ENCODE measurements around the gene HOXA2.

HOXA2 gene

GRCh38 chr7:27143023-27143949 is 40.8 kb upstream of the HOXA2 start, which contains the start of gene HOXA5:
HOXA5 (minus strand) TSS chr7:27143681; CDS start chr7:27143607, 74 bp downstream.
- peak within 1 kb of the TSS; percentile 85 for H3K27ac ChIP-seq (ENCODE audit: poor library complexity, severe bottlenecking)
- peak; percentile 38 for ATAC-seq (ENCODE audit: low read depth)
- no peaks in the 10 kb centered on the region for H3K9me3 ChIP-seq (ENCODE audit: severe bottlenecking)
- peak within 1 kb of the TSS; percentile 64 for H3K4me3 ChIP-seq (ENCODE audit: severe bottlenecking)
- peaks cover 9% of the 10 kb centered on the region for H3K4me1 ChIP-seq (ENCODE audit: insufficient read depth, poor library complexity, severe bottlenecking)
- H3K27me3 ChIP-seq (ENCODE audit: insufficient read depth, poor library complexity, severe bottlenecking) = no peaks in the 10 kb centered on the region
- DNase-seq (ENCODE audit: low spot score) = no peak
- peaks cover 3% of the 10 kb centered on the region; the same call in 1 of the 2 replicates for H3K36me3 ChIP-seq (ENCODE audit: low read depth)
- TF ChIP-seq, protein P1, sequence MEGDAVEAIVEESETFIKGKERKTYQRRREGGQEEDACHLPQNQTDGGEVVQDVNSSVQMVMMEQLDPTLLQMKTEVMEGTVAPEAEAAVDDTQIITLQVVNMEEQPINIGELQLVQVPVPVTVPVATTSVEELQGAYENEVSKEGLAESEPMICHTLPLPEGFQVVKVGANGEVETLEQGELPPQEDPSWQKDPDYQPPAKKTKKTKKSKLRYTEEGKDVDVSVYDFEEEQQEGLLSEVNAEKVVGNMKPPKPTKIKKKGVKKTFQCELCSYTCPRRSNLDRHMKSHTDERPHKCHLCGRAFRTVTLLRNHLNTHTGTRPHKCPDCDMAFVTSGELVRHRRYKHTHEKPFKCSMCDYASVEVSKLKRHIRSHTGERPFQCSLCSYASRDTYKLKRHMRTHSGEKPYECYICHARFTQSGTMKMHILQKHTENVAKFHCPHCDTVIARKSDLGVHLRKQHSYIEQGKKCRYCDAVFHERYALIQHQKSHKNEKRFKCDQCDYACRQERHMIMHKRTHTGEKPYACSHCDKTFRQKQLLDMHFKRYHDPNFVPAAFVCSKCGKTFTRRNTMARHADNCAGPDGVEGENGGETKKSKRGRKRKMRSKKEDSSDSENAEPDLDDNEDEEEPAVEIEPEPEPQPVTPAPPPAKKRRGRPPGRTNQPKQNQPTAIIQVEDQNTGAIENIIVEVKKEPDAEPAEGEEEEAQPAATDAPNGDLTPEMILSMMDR (IDR thresholded peaks at IDR 0.05; ENCODE audit: poor library complexity, severe bottlenecking) = peak; percentile 97

DNA sequence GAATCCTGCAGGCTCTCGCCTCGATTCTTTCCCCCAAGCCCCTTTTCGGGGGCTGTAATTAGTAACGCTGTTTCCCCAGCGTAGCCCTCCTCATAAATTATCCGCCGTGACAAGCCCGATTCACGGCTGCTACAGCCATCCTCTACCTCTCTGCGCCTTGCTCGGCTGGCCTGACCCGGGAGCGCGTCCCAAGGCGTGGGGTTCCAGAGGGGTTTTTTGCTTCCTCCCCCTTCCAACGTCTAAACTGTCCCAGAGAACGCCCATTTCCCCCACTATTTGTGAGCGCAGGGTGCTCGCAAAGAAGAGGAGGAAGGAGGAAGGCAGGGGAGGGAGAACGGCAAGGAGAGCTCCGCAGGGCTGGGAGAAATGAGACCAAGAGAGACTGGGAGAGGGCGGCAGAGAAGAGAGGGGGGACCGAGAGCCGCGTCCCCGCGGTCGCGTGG is 40.1 kb upstream of the HOXA2 start:
- H3K9me3 ChIP-seq (ENCODE audit: severe bottlenecking) = no peaks in the 10 kb centered on the region
- TF ChIP-seq, protein P1 (IDR thresholded peaks at IDR 0.05; ENCODE audit: poor library complexity, severe bottlenecking) = no peak
- no peak for DNase-seq (ENCODE audit: low spot score)
- H3K27ac ChIP-seq (ENCODE audit: poor library complexity, severe bottlenecking) = peak overlapping the region; percentile 85
- H3K36me3 ChIP-seq (ENCODE audit: low read depth) = peaks cover 3% of the 10 kb centered on the region; the same call in 1 of the 2 replicates
- H3K4me3 ChIP-seq (ENCODE audit: severe bottlenecking) = peak overlapping the region; percentile 64
- no peaks in the 10 kb centered on the region for H3K27me3 ChIP-seq (ENCODE audit: insufficient read depth, poor library complexity, severe bottlenecking)
- peak; percentile 6 for ATAC-seq (ENCODE audit: low read depth)
- H3K4me1 ChIP-seq (ENCODE audit: insufficient read depth, poor library complexity, severe bottlenecking) = peaks cover 9% of the 10 kb centered on the region

DNA sequence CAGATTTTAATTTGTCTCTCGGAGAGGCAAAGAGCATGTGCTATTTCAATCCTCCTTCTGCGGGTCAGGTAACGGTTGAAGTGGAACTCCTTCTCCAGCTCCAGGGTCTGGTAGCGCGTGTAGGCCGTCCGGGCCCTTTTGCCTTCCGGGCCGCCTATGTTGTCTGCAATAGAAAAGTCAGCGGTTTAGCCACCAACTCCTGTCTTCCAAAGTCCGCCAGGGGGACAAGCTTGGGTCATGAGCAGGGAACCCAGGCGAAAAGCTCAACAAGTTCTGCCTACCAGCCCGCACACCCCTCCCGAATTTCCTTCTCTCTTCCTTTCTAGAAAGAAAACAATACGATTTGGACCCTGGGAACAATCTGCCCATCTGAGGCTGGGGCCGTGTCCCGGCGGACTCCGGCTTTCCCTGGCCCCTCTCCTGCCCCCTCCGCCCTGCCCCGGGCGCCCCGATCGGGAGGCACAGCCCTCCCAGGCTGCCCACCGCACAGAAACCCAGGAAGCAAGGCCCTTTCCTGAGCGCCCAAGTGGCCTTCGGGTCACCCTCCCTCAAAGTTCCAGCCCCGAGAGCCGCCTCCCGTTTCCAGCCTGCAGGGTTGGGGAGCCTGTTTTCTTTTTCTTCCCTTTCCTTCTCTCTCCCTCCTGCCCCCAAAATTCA is 39.6 kb upstream of the HOXA2 start:
- Histone ChIP-seq H3K4me3 (ENCODE audit: severe bottlenecking) (peak overlapping the region; percentile 64), H3K9me3 (ENCODE audit: severe bottlenecking) (no peaks in the 10 kb centered on the region), H3K27ac (ENCODE audit: poor library complexity, severe bottlenecking) (peak overlapping the region; percentile 85), H3K36me3 (ENCODE audit: low read depth) (peaks cover 3% of the 10 kb centered on the region; the same call in 1 of the 2 replicates), H3K27me3 (ENCODE audit: insufficient read depth, poor library complexity, severe bottlenecking) (no peaks in the 10 kb centered on the region), H3K4me1 (ENCODE audit: insufficient read depth, poor library complexity, severe bottlenecking) (peaks cover 5% of the 10 kb centered on the region)
- TF ChIP-seq, protein P1 (IDR thresholded peaks at IDR 0.05; ENCODE audit: poor library complexity, severe bottlenecking) = peak; percentile 12
- ATAC-seq (ENCODE audit: low read depth) = no peak
- DNase-seq (ENCODE audit: low spot score) = no peak

- Histone ChIP-seq H3K36me3 (ENCODE audit: low read depth) (peaks cover 3% of the 10 kb centered on the region; the same call in 1 of the 2 replicates), H3K4me3 (ENCODE audit: severe bottlenecking) (peak overlapping the region; percentile 64), H3K27me3 (ENCODE audit: insufficient read depth, poor library complexity, severe bottlenecking) (no peaks in the 10 kb centered on the region), H3K9me3 (ENCODE audit: severe bottlenecking) (no peaks in the 10 kb centered on the region), H3K27ac (ENCODE audit: poor library complexity, severe bottlenecking) (peak overlapping the region; percentile 85), H3K4me1 (ENCODE audit: insufficient read depth, poor library complexity, severe bottlenecking) (peaks cover under 1% of the 10 kb centered on the region)
- no peak for DNase-seq (ENCODE audit: low spot score)
- TF ChIP-seq, protein P1 (IDR thresholded peaks at IDR 0.05; ENCODE audit: poor library complexity, severe bottlenecking) = no peak
- no peak for ATAC-seq (ENCODE audit: low read depth)
Observed at GRCh38 chr7:27141137-27141922, 38.8 kb upstream of the HOXA2 start.

All from RWPE2 (cell line).